Measurements from ENCODE around the gene HOXD3.

GRCh38 chr2:176140513-176141317 is 16.4 kb upstream of the HOXD3 start:
- TF ChIP-seq TAF1 (IDR thresholded peaks at IDR 0.05; ENCODE audit: borderline replicate concordance, insufficient read depth, low read length) (no peak), POLR2AphosphoS5 (IDR thresholded peaks at IDR 0.05; ENCODE audit: low read depth, low read length) (no peak), SIN3A (IDR thresholded peaks at IDR 0.05; ENCODE audit: borderline replicate concordance, insufficient read depth, low read length) (no peak)

All from PFSK-1 (cell line).